ENCODE data around the gene SLC6A17.

Gene SLC6A17

GRCh38 chr1:110243146-110243545, 92.9 kb downstream of the SLC6A17 start (continued):
- no peak for TF ChIP-seq ZFP3 (CRISPR knock-in tag; IDR thresholded peaks at IDR 0.05)
- no peak for TF ChIP-seq CREB5 (CRISPR knock-in tag; IDR thresholded peaks at IDR 0.05; ENCODE audit: low read depth)

DNA sequence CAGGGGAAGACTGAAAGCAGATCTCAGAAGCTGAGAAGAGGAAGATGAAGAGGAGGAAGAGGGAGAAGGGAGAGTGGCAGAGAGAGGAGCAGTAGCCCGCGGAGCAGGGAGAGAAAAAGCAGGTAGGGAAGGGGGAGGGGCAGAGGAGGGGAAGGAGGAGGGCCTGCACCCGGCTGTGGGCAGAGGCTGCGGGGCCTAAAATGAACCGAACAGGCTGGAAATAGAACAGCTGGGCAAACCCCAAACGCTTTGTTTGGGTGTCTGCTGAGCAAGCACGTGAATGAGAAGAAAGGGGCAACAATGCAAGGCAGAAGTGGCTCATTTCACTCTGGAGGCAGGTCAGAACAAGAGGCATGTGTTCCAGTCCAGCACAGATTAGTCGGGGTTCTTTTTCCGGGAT, 93.3 kb downstream of the SLC6A17 start:
- TF ChIP-seq CREB5 (CRISPR knock-in tag; IDR thresholded peaks at IDR 0.05; ENCODE audit: low read depth) (no peak), GLIS3 (CRISPR knock-in tag; IDR thresholded peaks at IDR 0.05) (no peak), ARNTL (CRISPR knock-in tag; IDR thresholded peaks at IDR 0.05; ENCODE audit: borderline replicate concordance, low read depth) (no peak), ZNF70 (CRISPR knock-in tag; IDR thresholded peaks at IDR 0.05) (no peak), CSRNP3 (CRISPR knock-in tag; IDR thresholded peaks at IDR 0.05) (no peak), ZFP30 (CRISPR knock-in tag; IDR thresholded peaks at IDR 0.05) (no peak), ZNF565 (CRISPR knock-in tag; conservative IDR thresholded peaks at IDR 0.05; ENCODE audit: low read depth) (no peak), POU6F1 (CRISPR knock-in tag; IDR thresholded peaks at IDR 0.05; ENCODE audit: borderline replicate concordance, low read depth) (no peak), ZC3H10 (CRISPR knock-in tag; IDR thresholded peaks at IDR 0.05) (no peak), BACH2 (CRISPR knock-in tag; IDR thresholded peaks at IDR 0.05; ENCODE audit: borderline replicate concordance) (no peak), CSDC2 (CRISPR knock-in tag; IDR thresholded peaks at IDR 0.05) (no peak), PPARA (CRISPR knock-in tag; IDR thresholded peaks at IDR 0.05; ENCODE audit: borderline replicate concordance) (no peak), OSR1 (CRISPR knock-in tag; IDR thresholded peaks at IDR 0.05) (no peak), PATZ1 (CRISPR knock-in tag; IDR thresholded peaks at IDR 0.05; ENCODE audit: borderline replicate concordance) (no peak), TOX (CRISPR knock-in tag; IDR thresholded peaks at IDR 0.05; ENCODE audit: borderline replicate concordance) (no peak)
- no peak for ATAC-seq

DNA sequence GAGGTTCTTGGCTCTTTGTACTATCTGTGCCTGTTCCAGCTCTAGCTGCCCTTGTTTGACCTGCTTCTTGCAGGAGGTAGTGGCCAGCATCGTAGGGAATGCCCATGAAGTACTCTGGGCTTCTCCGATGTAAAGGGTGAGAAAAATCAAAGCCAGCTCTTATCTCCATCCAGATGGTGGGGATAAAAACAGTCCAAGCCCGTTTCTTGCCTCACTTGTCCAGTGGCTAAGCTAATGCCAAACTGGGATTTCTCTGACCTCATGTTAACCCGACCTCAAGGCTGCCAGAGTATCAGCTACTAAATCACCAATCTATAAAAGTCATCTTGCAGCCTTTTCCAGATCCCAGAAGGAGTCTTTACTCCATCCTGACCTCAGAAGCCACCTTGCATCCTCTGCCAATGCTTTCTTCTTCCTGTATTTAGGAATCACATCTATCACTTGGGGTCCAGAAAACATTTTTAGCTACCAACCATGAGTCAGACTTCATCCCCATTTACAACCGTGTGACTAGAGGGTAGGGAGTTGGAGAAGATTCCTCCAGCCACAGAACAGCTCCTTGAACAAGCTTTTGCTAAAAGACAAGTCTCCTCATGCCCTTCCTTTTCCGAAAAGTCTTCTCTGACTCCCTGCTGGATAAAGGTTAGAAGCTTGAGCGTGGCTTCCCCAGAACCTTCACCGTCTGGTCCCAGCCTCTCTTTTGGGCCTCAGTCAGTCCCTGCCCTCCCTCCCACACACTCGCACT, 95.8 kb downstream of the SLC6A17 start:
- ATAC-seq = no peak
- TF ChIP-seq PATZ1 (CRISPR knock-in tag; IDR thresholded peaks at IDR 0.05; ENCODE audit: borderline replicate concordance) (no peak), TCF4 (CRISPR knock-in tag; IDR thresholded peaks at IDR 0.05; ENCODE audit: borderline replicate concordance) (no peak), ESRRG (CRISPR knock-in tag; IDR thresholded peaks at IDR 0.05) (no peak), CREB5 (CRISPR knock-in tag; IDR thresholded peaks at IDR 0.05; ENCODE audit: low read depth) (no peak), TOX (CRISPR knock-in tag; IDR thresholded peaks at IDR 0.05; ENCODE audit: borderline replicate concordance) (no peak), ZNF70 (CRISPR knock-in tag; IDR thresholded peaks at IDR 0.05) (no peak), ZFP3 (CRISPR knock-in tag; IDR thresholded peaks at IDR 0.05) (no peak), POU6F1 (CRISPR knock-in tag; IDR thresholded peaks at IDR 0.05; ENCODE audit: borderline replicate concordance, low read depth) (no peak), OSR1 (CRISPR knock-in tag; IDR thresholded peaks at IDR 0.05) (no peak), BACH2 (CRISPR knock-in tag; IDR thresholded peaks at IDR 0.05; ENCODE audit: borderline replicate concordance) (no peak), CSRNP3 (CRISPR knock-in tag; IDR thresholded peaks at IDR 0.05) (no peak)
